Stimulated activated CD8-positive, alpha-beta memory T cell treated with anti-CD3 and anti-CD28 coated beads, Interleukin-4, amount 100 ng/mL, for 24 hours (primary cell): ENCODE results near the gene STRN3.
"Not testable (repeated sequence)": the region's sequence is repeated elsewhere in the genome, so short reads cannot be mapped to it uniquely, and the experiment has no call there.

ENCODE experiments used
- DNase-seq: peaks from one replicate; pipeline ENCODE4 v3.0.0-alpha.2; 2020; ENCODE audit warnings: low read depth

The STRN3 gene

GRCh38 chr14:31001339-31001658 is 24.9 kb downstream of the STRN3 start:
- no peak for DNase-seq

GRCh38 chr14:31000629-31001338 is 25.4 kb downstream of the STRN3 start:
- no peak for DNase-seq

GRCh38 chr14:30999038-30999773 is 27.0 kb downstream of the STRN3 start:
- no peak for DNase-seq

- DNase-seq, result no peak
Observed at GRCh38 chr14:30998100-30998706, 28.0 kb downstream of the STRN3 start.

- DNase-seq, result no peak
Observed at GRCh38 chr14:30996892-30997659, 29.1 kb downstream of the STRN3 start.

GRCh38 chr14:30995689-30996088 is 30.5 kb downstream of the STRN3 start:
- DNase-seq, result no peak

- DNase-seq, result no peak
Observed at GRCh38 chr14:30994681-30995620, 31.2 kb downstream of the STRN3 start.

- no peak for DNase-seq
Observed at GRCh38 chr14:30993071-30993470, 33.1 kb downstream of the STRN3 start.

GRCh38 chr14:30991408-30991807 is 34.8 kb downstream of the STRN3 start:
- no peak for DNase-seq

GRCh38 chr14:30990770-30991169 is 35.4 kb downstream of the STRN3 start:
- DNase-seq, result no peak

GRCh38 chr14:30988509-30988908 is 37.7 kb downstream of the STRN3 start:
- no peak for DNase-seq

GRCh38 chr14:30985796-30986195 is 40.4 kb downstream of the STRN3 start:
- DNase-seq, result no peak

GRCh38 chr14:30983858-30984257 is 42.3 kb downstream of the STRN3 start:
- no peak for DNase-seq

- DNase-seq, result no peak
Observed at GRCh38 chr14:30982533-30982932, 43.6 kb downstream of the STRN3 start.

- no peak for DNase-seq
Observed at GRCh38 chr14:30980980-30981379, 45.2 kb downstream of the STRN3 start.

GRCh38 chr14:30980106-30980704 is 46.0 kb downstream of the STRN3 start:
- DNase-seq, result not testable (repeated sequence)

GRCh38 chr14:30977752-30978151 is 48.4 kb downstream of the STRN3 start:
- DNase-seq, result no peak

GRCh38 chr14:30974628-30975027 is 51.6 kb downstream of the STRN3 start:
- DNase-seq, result no peak

- DNase-seq, result no peak
Observed at GRCh38 chr14:30972882-30973582, 53.1 kb downstream of the STRN3 start.

- not testable (repeated sequence) for DNase-seq
Observed at GRCh38 chr14:30972036-30972732, 54.0 kb downstream of the STRN3 start.
